Esophagus muscularis mucosa (tissue), 4 donors: ENCODE results near the gene PNP. TPM values are rescaled to one million over a fixed set of nuclear protein-coding genes. Genes with fewer than 3 reads are reported as not detected.

Experiments used
- DNase-seq: peaks from one replicate; pipeline ENCODE4 v3.0.0-alpha.2; 2017; ENCODE audit errors: extremely low spot score
- H3K27ac ChIP-seq, 4 donors: fragments of 200-600 bp; sonication (generic); replicated peaks in 1 of 4; 1 replicate in 3 of 4; 2 replicates in 1 of 4; pipeline ENCODE4 v1.5.1; 2016 to 2019; ENCODE audit warnings: mild to moderate bottlenecking in 1 of 4
- H3K27me3 ChIP-seq, 4 donors: fragments of 200-600 bp; sonication (generic); one replicate each; pipeline versions ENCODE4 v1.5.1 to v1.6.0; 2016 to 2019
- H3K36me3 ChIP-seq, 4 donors: fragments of 200-600 bp; sonication (generic); one replicate each; pipeline ENCODE4 v1.5.1; 2016 to 2019
- H3K4me1 ChIP-seq, 4 donors: fragments of 200-600 bp; sonication (generic); one replicate each; pipeline ENCODE4 v1.5.1; 2016 to 2019
- H3K4me3 ChIP-seq, 4 donors: fragments of 200-600 bp; sonication (generic); 1 replicate in 2 of 4; 2 replicates in 2 of 4; pipeline ENCODE4 v1.5.1; 2016 to 2019; ENCODE audit warnings: mild to moderate bottlenecking in 4 of 4, moderate library complexity in 1 of 4
- H3K9me3 ChIP-seq, 4 donors: fragments of 200-600 bp; sonication (generic); 1 replicate in 3 of 4; 2 replicates in 1 of 4; pipeline ENCODE4 v1.5.1; 2016 to 2019
- CTCF ChIP-seq, 3 experiments: fragments of 200-600 bp in 2 of 3; fragments of 450-650 bp in 1 of 3; sonication (generic) in 2 of 3; IDR thresholded peaks; one replicate each; pipeline ENCODE4 v1.5.1; 2017 to 2019; ENCODE audit warnings: antibody characterized with exemption in 3 of 3, mild to moderate bottlenecking in 2 of 3, moderate library complexity in 1 of 3
- EP300 ChIP-seq: sonication (generic); formaldehyde crosslinking; IDR thresholded peaks from one replicate; pipeline ENCODE4 v1.6.1; 2017; ENCODE audit warnings: antibody characterized with exemption
- POLR2A ChIP-seq: fragments of 450-650 bp; IDR thresholded peaks from one replicate; pipeline ENCODE4 v1.6.1; 2017; ENCODE audit warnings: antibody characterized with exemption, moderate library complexity, mild to moderate bottlenecking, low read depth
- POLR2AphosphoS5 ChIP-seq, 2 donors: sonication (generic); formaldehyde crosslinking; IDR thresholded peaks; one replicate each; pipeline ENCODE4 v1.6.1; 2017; ENCODE audit warnings: antibody characterized with exemption in 2 of 2
- WGBS: methylation state at CpG from one replicate; pipeline ENCODE4 v1.1.5; 2018; 5-methylcytosine and 5-hydroxymethylcytosine counted together
- intact Hi-C: fragments of 100-400 bp; cut with DNase I; formaldehyde crosslinking; loops from one replicate; pipeline ENCODE4 v1.15.1; 2023
- total RNA-seq, 4 donors: library from RNA; depleted of rRNA; stranded (reverse); fragments of >200 nt; gene quantifications; one replicate each; pipeline versions ENCODE4 v1.1.0 to v1.2.1, GENCODE V29; 2016

PNP gene
- total RNA-seq, 4 donors from 2014 or later, result 4.2 to 85.2 (median 14.2) TPM

GRCh38 chr14:20482382-20482781 is 13.2 kb downstream of the PNP start:
- Histone ChIP-seq H3K9me3 (no peaks in the 10 kb centered on the region), H3K4me1 (peaks cover 3 to 9% (median 5%) of the 10 kb centered on the region in 4 donors), H3K36me3 (peaks cover 0 to 9% (median 0%) of the 10 kb centered on the region in 4 donors), H3K4me3 (no peak overlapping the region), H3K27ac (no peak overlapping the region), H3K27me3 (peaks cover 0 to 14% (median 0%) of the 10 kb centered on the region in 4 donors)
- TF ChIP-seq CTCF (IDR thresholded peaks at IDR 0.05), result no peak
- no peak for TF ChIP-seq POLR2A
- no peak for TF ChIP-seq EP300
- no peak for TF ChIP-seq POLR2AphosphoS5 (IDR thresholded peaks at IDR 0.05)
- WGBS, result 84% methylated on average over 5 of the region's 5 CpGs
- intact Hi-C loops, result no loop called here
- no peak for DNase-seq

GRCh38 chr14:20485900-20486299 is 16.7 kb downstream of the PNP start:
- H3K4me1 ChIP-seq, result peaks cover 0 to 10% (median 1%) of the 10 kb centered on the region in 4 donors
- intact Hi-C loops, result no loop called here
- 46% methylated on average over 6 of the region's 7 CpGs for WGBS
- H3K27ac ChIP-seq, result no peak overlapping the region
- TF ChIP-seq EP300 (no peak), POLR2A (no peak), POLR2AphosphoS5 (IDR thresholded peaks at IDR 0.05) (no peak), CTCF (IDR thresholded peaks at IDR 0.05) (no peak)
- no peak for DNase-seq
- no peaks in the 10 kb centered on the region for H3K9me3 ChIP-seq
- peaks cover 0 to 14% (median 0%) of the 10 kb centered on the region in 4 donors for H3K27me3 ChIP-seq
- no peaks in the 10 kb centered on the region for H3K36me3 ChIP-seq
- no peak overlapping the region for H3K4me3 ChIP-seq

- intact Hi-C loops, result no loop called here
- WGBS, result 80% methylated on average over 8 of the region's 8 CpGs
- Histone ChIP-seq H3K4me3 (no peak overlapping the region), H3K9me3 (no peaks in the 10 kb centered on the region), H3K36me3 (no peaks in the 10 kb centered on the region), H3K27ac (no peak overlapping the region), H3K27me3 (peaks cover 0 to 14% (median 0%) of the 10 kb centered on the region in 4 donors), H3K4me1 (peaks cover 0 to 10% (median 1%) of the 10 kb centered on the region in 4 donors)
- TF ChIP-seq POLR2A (no peak), CTCF (IDR thresholded peaks at IDR 0.05) (no peak), POLR2AphosphoS5 (IDR thresholded peaks at IDR 0.05) (no peak), EP300 (no peak)
- DNase-seq, result no peak
These were observed 17.6 kb downstream of the PNP start for GRCh38 chr14:20486684-20487395.

DNA sequence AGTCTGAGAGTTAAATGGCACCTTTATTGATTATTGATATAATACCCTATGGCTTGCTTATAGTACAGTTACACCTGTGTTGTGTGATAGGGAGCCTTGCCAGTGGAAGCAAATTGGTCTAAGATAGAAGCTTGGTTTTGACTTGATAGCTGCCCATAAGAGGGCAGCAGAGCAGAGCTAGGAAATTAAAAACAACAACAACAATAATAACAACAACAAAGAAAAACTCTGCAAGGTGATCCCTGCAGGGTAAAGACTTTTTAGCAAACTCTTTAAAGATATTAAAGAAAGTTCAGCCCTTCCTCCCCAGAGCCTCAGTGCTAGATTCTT is 18.2 kb downstream of the PNP start:
- no peak for DNase-seq
- Histone ChIP-seq H3K36me3 (no peaks in the 10 kb centered on the region), H3K4me1 (peaks cover 0 to 10% (median 1%) of the 10 kb centered on the region in 4 donors), H3K9me3 (no peaks in the 10 kb centered on the region), H3K27ac (no peak overlapping the region), H3K4me3 (no peak overlapping the region), H3K27me3 (peaks cover 0 to 14% (median 0%) of the 10 kb centered on the region in 4 donors)
- intact Hi-C loops, result no loop called here
- TF ChIP-seq CTCF (IDR thresholded peaks at IDR 0.05) (no peak), POLR2AphosphoS5 (IDR thresholded peaks at IDR 0.05) (no peak), POLR2A (no peak), EP300 (no peak)
